Measurements from ENCODE around the gene SIMC1. TPM values are rescaled to one million over a fixed set of nuclear protein-coding genes. Genes with fewer than 3 reads are reported as not detected.
A peak's percentile ranks its signal among the peaks of the same experiment; 100 is the strongest.

SIMC1 gene
- total and polyA plus RNA-seq, 2 of the 4 experiments (the other 2 are of a cell fraction) = 8.2 to 11.7 TPM

- Histone ChIP-seq H3K79me1 (ENCODE audit: low read depth in 1 of 2, low read length in 2 of 2) (peaks cover 9 to 49% of the 10 kb centered on the region in 2 experiments; a peak in 3 of 4 replicates), H3K56ac (ENCODE audit: extremely low read depth, insufficient read depth, low read length) (peak overlapping the region; percentile 53; the same call in 1 of the 2 replicates), H3K23ac (ENCODE audit: low read depth, low read length) (peak overlapping the region; percentile 72; the same call in 1 of the 2 replicates), H3K9ac (ENCODE audit: low read depth, low read length) (peak overlapping the region; percentile 73), H3K27me3 (ENCODE audit: control insufficient read depth, insufficient read depth, low read length) (no peaks in the 10 kb centered on the region), H3K36me3 (ENCODE audit: control insufficient read depth, insufficient read depth, low read length) (peaks cover 37% of the 10 kb centered on the region), H2BK15ac (ENCODE audit: low read depth, low read length) (no peak overlapping the region), H3K14ac (replicated peaks; ENCODE audit: low read depth, low read length) (peak overlapping the region; percentile 57), H3K18ac (ENCODE audit: low read depth, low read length) (no peak overlapping the region), H3K9me3 (ENCODE audit: control insufficient read depth, insufficient read depth, low read length) (no peaks in the 10 kb centered on the region), H4K91ac (ENCODE audit: insufficient read depth, low read depth, low read length) (peak overlapping the region; percentile 28), H2AK9ac (replicated peaks; ENCODE audit: low read depth, low read length, poor library complexity) (peak overlapping the region; percentile 100), H3K4me3 (ENCODE audit: insufficient read depth, low read depth, low read length) (peak overlapping the region; percentile 59), H2BK120ac (ENCODE audit: low read depth, low read length) (no peak overlapping the region), H4K20me1 (ENCODE audit: insufficient read depth, low read length) (peaks cover 3% of the 10 kb centered on the region; the same call in 1 of the 2 replicates), H2BK20ac (ENCODE audit: low read depth, low read length) (no peak overlapping the region), H4K8ac (ENCODE audit: low read depth in 2 of 2, low read length in 2 of 2) (peak overlapping the region; percentile 45 to 83), H2BK5ac (ENCODE audit: low read depth, low read length, poor library complexity, severe bottlenecking) (peak overlapping the region; percentile 15), H2AFZ (replicated peaks; ENCODE audit: low read length, poor library complexity) (peak overlapping the region; percentile 95), H2AK5ac (ENCODE audit: low read depth, low read length) (peak overlapping the region; percentile 98), H3K4me2 (ENCODE audit: low read depth, low read length) (peak overlapping the region; percentile 91), H3K4me1 (ENCODE audit: control insufficient read depth, insufficient read depth, low read length) (no peaks in the 10 kb centered on the region), H4K5ac (ENCODE audit: low read depth, low read length) (peak overlapping the region; percentile 1; the same call in 1 of the 2 replicates), H3K9me1 (ENCODE audit: insufficient read depth, low read length) (no peaks in the 10 kb centered on the region; the same call in 1 of the 2 replicates), H3K4ac (ENCODE audit: low read depth, low read length) (peak overlapping the region; percentile 70), H3K27ac (ENCODE audit: insufficient read depth, low read length) (peak overlapping the region; percentile 47)
- TF ChIP-seq CEBPB (IDR thresholded peaks at IDR 0.05; ENCODE audit: low read depth, low read length) = no peak
- no peak for TF ChIP-seq SMC3 (IDR thresholded peaks at IDR 0.05; ENCODE audit: low read depth, low read length)
- TF ChIP-seq RFX5 (IDR thresholded peaks at IDR 0.05; ENCODE audit: low read depth, low read length) = no peak
- no peak for TF ChIP-seq NFE2L2 (IDR thresholded peaks at IDR 0.05; ENCODE audit: low read depth, low read length)
- TF ChIP-seq MAFK (IDR thresholded peaks at IDR 0.05; ENCODE audit: low read depth, low read length) = no peak
- no peak for TF ChIP-seq RCOR1 (IDR thresholded peaks at IDR 0.05; ENCODE audit: insufficient replicate concordance, low read length)
- no peak for TF ChIP-seq MAZ (IDR thresholded peaks at IDR 0.05; ENCODE audit: borderline replicate concordance, low read depth, low read length)
- no peak for TF ChIP-seq CHD1 (IDR thresholded peaks at IDR 0.05; ENCODE audit: low read depth, low read length)
- no peak for TF ChIP-seq RAD21 (IDR thresholded peaks at IDR 0.05; ENCODE audit: low read length)
- no peak for TF ChIP-seq MXI1 (IDR thresholded peaks at IDR 0.05; ENCODE audit: borderline replicate concordance, low read depth, low read length)
- TF ChIP-seq POLR2A (IDR thresholded peaks at IDR 0.05; ENCODE audit: low read depth, low read length) = no peak
- TF ChIP-seq USF2 (IDR thresholded peaks at IDR 0.05; ENCODE audit: low read depth, low read length) = no peak
- in situ Hi-C loops (cut with MboI; ENCODE audit: low sequenced_read_pairs) = no loop called here
- ChIA-PET CTCF (interaction anchor here (0.6 kb wide), 1 partner anchor 260 kb away, joined by 3 read pairs; no protein-coding TSS in a partner anchor), POLR2A (ENCODE audit: unreplicated experiment) (interaction anchor here (0.6 kb wide), 1 partner anchor 18 kb away, joined by 5 read pairs; no protein-coding TSS in a partner anchor)
- ATAC-seq (ENCODE audit: low read depth) = peak; percentile 3; the same call in 1 of the 2 replicates
- WGBS, 2 experiments (ENCODE audit: extremely low coverage in 2 of 2, insufficient read length in 1 of 2) = 0% methylated on average over 14 of the region's 29 CpGs; no CpG with 5 or more reads in 1 of the 2 experiments
- TSS peak; percentile 73 for BruUV-seq (replicated peaks)
- dilution Hi-C loops (cut with HindIII; ENCODE audit: low sequenced_read_pairs, unreplicated experiment) = no loop called here
- DNase-seq = peak; percentile 9
- intact Hi-C loops (cut with micrococcal nuclease) = no loop called here
Measured at GRCh38 chr5:176388003-176388443, 149.8 kb downstream of the SIMC1 start.

All from IMR-90 (cell line).